Cardiac muscle cell (in vitro differentiated cells and primary cell): ENCODE measurements around the gene ARHGEF6. TPM values are rescaled to one million over a fixed set of nuclear protein-coding genes. Genes with fewer than 3 reads are reported as not detected.

Experiments used
- DNase-seq, 2 donors: peaks; one replicate each; pipeline versions ENCODE4 v3.0.0 to v3.0.0-alpha.2; 2010 to 2017; ENCODE audit warnings: low read depth in 1 of 2, low spot score in 1 of 2
- H3K27ac ChIP-seq: fragments of 200-600 bp; sonication (generic); 2 replicates; pipeline ENCODE4 v1.5.1; 2016
- H3K27me3 ChIP-seq: fragments of 200-600 bp; sonication (generic); 2 replicates; pipeline ENCODE4 v1.6.0; 2016; ENCODE audit warnings: control low read depth
- H3K36me3 ChIP-seq: fragments of 200-600 bp; sonication (generic); 2 replicates; pipeline ENCODE4 v1.5.1; 2016; ENCODE audit warnings: control low read depth
- H3K4me1 ChIP-seq: fragments of 200-600 bp; sonication (generic); 2 replicates; pipeline ENCODE4 v1.8.1; 2017; ENCODE audit warnings: low read depth, mild to moderate bottlenecking, mixed run types
- H3K4me3 ChIP-seq: fragments of 200-600 bp; sonication (generic); 2 replicates; pipeline ENCODE4 v1.5.1; 2016; ENCODE audit warnings: mild to moderate bottlenecking
- H3K9me3 ChIP-seq: fragments of 200-600 bp; sonication (generic); 2 replicates; pipeline ENCODE4 v1.5.1; 2017; ENCODE audit warnings: low read depth, mild to moderate bottlenecking, control low read depth
- polyA plus RNA-seq: library from polyadenylated mRNA; unstranded; fragments of >200 nt; fragmentation: Nextera tagmentation; extraction: Ambion mirVana; gene quantifications from 2 replicates; pipeline ENCODE4 v1.2.1, GENCODE V29; 2016
- total RNA-seq: library from RNA; depleted of rRNA; stranded (reverse); fragments of >200 nt; gene quantifications from 2 replicates; pipeline ENCODE4 v1.2.3, GENCODE V29; 2016
- TF ChIP-seq, protein P1 (sequence below): IDR thresholded peaks from 2 replicates; pipeline ENCODE4 v1.5.1; 2012; ENCODE audit warnings: low read depth, mild to moderate bottlenecking, low read length

ARHGEF6 gene
- total and polyA plus RNA-seq, 2 experiments from 2014 or later = 2.4 to 2.7 TPM

- Histone ChIP-seq H3K4me1 (no peaks in the 10 kb centered on the region), H3K27ac (no peak overlapping the region), H3K9me3 (no peaks in the 10 kb centered on the region), H3K36me3 (no peaks in the 10 kb centered on the region), H3K4me3 (no peak overlapping the region), H3K27me3 (no peaks in the 10 kb centered on the region)
- no peak for DNase-seq
- TF ChIP-seq, protein P1, sequence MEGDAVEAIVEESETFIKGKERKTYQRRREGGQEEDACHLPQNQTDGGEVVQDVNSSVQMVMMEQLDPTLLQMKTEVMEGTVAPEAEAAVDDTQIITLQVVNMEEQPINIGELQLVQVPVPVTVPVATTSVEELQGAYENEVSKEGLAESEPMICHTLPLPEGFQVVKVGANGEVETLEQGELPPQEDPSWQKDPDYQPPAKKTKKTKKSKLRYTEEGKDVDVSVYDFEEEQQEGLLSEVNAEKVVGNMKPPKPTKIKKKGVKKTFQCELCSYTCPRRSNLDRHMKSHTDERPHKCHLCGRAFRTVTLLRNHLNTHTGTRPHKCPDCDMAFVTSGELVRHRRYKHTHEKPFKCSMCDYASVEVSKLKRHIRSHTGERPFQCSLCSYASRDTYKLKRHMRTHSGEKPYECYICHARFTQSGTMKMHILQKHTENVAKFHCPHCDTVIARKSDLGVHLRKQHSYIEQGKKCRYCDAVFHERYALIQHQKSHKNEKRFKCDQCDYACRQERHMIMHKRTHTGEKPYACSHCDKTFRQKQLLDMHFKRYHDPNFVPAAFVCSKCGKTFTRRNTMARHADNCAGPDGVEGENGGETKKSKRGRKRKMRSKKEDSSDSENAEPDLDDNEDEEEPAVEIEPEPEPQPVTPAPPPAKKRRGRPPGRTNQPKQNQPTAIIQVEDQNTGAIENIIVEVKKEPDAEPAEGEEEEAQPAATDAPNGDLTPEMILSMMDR = no peak
Measured at GRCh38 chrX:136658151-136658550, 122.6 kb downstream of the ARHGEF6 start.

DNA sequence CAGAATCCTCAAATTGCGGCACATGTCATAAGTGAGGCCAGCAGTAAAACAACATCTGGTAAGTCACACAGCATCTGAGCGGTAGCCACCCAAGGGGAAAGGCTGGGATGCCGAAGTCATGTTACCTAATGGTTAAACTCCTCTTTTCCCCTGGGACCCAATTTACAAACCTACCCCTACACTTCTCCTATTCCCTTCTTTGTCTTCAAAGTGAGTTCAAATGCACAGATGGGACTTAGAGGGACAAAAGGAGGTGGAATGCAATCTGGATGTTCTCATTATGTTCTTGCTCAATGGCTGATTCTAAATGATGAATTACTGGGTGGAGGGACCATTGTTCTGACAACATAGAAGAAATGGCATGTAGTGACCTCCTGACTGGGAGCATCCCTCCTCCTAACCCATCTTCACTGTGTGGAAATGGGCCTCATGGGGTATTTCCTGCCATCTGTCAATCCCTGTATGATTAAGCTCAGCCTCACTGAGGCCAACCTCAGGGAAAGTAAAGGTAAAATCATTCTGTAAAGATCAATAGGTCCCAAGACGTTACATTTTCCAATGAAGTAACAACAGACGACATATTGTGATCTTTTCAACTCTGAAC lies 124.3 kb downstream of the ARHGEF6 start:
- no peaks in the 10 kb centered on the region for H3K27me3 ChIP-seq
- TF ChIP-seq, protein P1 = no peak
- H3K4me3 ChIP-seq = no peak overlapping the region
- H3K27ac ChIP-seq = no peak overlapping the region
- H3K4me1 ChIP-seq = no peaks in the 10 kb centered on the region
- no peaks in the 10 kb centered on the region for H3K9me3 ChIP-seq
- H3K36me3 ChIP-seq = no peaks in the 10 kb centered on the region
- no peak for DNase-seq

GRCh38 chrX:136652822-136653723 lies 127.7 kb downstream of the ARHGEF6 start:
- Histone ChIP-seq H3K27me3 (no peaks in the 10 kb centered on the region), H3K9me3 (no peaks in the 10 kb centered on the region), H3K4me3 (no peak overlapping the region), H3K36me3 (no peaks in the 10 kb centered on the region), H3K27ac (no peak overlapping the region), H3K4me1 (no peaks in the 10 kb centered on the region)
- DNase-seq = no peak
- TF ChIP-seq, protein P1 = no peak

- DNase-seq = no peak
- Histone ChIP-seq H3K36me3 (no peaks in the 10 kb centered on the region), H3K27me3 (no peaks in the 10 kb centered on the region), H3K9me3 (no peaks in the 10 kb centered on the region), H3K4me3 (no peak overlapping the region), H3K27ac (no peak overlapping the region), H3K4me1 (no peaks in the 10 kb centered on the region)
- TF ChIP-seq, protein P1 = no peak
Measured at GRCh38 chrX:136650811-136651210, 129.9 kb downstream of the ARHGEF6 start.

DNA sequence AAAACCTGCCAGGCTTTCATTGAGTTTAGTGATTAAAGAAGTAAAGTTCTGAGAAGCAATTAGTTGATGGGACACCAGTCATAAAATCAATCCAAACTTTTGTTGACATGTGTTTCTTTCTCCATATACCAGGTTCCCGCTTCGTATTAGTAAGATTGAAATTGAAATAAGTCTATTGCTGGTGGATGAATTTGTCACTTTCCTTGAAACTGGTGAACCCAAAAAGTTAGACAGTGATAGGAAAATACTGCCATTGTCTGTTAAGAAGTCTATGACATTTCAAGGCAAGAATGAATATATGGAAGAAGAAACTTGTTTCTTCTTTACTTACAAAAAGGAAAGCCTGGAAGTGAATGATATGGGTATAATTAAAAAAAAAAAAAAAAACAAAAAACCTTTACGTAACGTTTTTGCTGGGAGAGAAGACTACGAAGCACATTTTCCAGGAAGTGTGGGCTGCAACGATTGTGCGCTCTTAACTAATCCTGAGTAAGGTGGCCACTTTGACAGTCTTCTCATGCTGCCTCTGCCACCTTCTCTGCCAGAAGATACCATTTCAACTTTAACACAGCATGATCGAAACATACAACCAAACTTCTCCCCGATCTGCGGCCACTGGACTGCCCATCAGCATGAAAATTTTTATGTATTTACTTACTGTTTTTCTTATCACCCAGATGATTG lies 132.9 kb downstream of the ARHGEF6 start, which contains the start of gene CD40LG:
TSS of gene CD40LG (plus strand) at position 482 of the 684 bp plus-strand sequence. CDS start at position 573, 91 bp downstream.
- no peaks in the 10 kb centered on the region for H3K9me3 ChIP-seq
- H3K4me1 ChIP-seq = no peaks in the 10 kb centered on the region
- H3K27me3 ChIP-seq = no peaks in the 10 kb centered on the region
- no peak within 1 kb of the TSS for H3K4me3 ChIP-seq
- no peaks in the 10 kb centered on the region for H3K36me3 ChIP-seq
- H3K27ac ChIP-seq = no peak within 1 kb of the TSS
- TF ChIP-seq, protein P1 = no peak
- DNase-seq = no peak
